HG02973 (cell line): ENCODE data around the gene OR10H4.
"Not testable (repeated sequence)": the region's sequence is repeated elsewhere in the genome, so short reads cannot be mapped to it uniquely, and the experiment has no call there.

Experiments used
- ATAC-seq: cut with Tn5 transposase; IDR thresholded peaks from one replicate; pipeline ENCODE4 v1.9.1; 2021; ENCODE audit warnings: moderate library complexity; ENCODE audit not compliant: unreplicated experiment

OR10H4 gene

GRCh38 chr19:15936950-15937349 is 11.9 kb upstream of the OR10H4 start:
- ATAC-seq, result no peak

GRCh38 chr19:15937771-15938170 is 11.0 kb upstream of the OR10H4 start:
- ATAC-seq, result no peak

GRCh38 chr19:15944401-15944800 is 4.4 kb upstream of the OR10H4 start:
- no peak for ATAC-seq

- ATAC-seq, result no peak
Observed at GRCh38 chr19:15945301-15945700, 3.5 kb upstream of the OR10H4 start.

- no peak for ATAC-seq
Observed at GRCh38 chr19:15954820-15955219, 6.0 kb downstream of the OR10H4 start.

GRCh38 chr19:15962319-15962718 is 13.5 kb downstream of the OR10H4 start:
- ATAC-seq, result no peak

- ATAC-seq, result no peak
Observed at GRCh38 chr19:15964231-15964630, 15.4 kb downstream of the OR10H4 start.

GRCh38 chr19:15971224-15971780 is 22.5 kb downstream of the OR10H4 start:
- ATAC-seq, result no peak

GRCh38 chr19:15972043-15972442 is 23.2 kb downstream of the OR10H4 start:
- ATAC-seq, result not testable (repeated sequence)

- ATAC-seq, result no peak
Observed at GRCh38 chr19:15974856-15975255, 26.0 kb downstream of the OR10H4 start.

- no peak for ATAC-seq
Observed at GRCh38 chr19:15976836-15977689, 28.3 kb downstream of the OR10H4 start.

GRCh38 chr19:15977690-15978089 is 28.9 kb downstream of the OR10H4 start:
- no peak for ATAC-seq

- no peak for ATAC-seq
Observed at GRCh38 chr19:15979293-15979692, 30.5 kb downstream of the OR10H4 start.

- ATAC-seq, result not testable (repeated sequence)
Observed at GRCh38 chr19:15985831-15986230, 37.0 kb downstream of the OR10H4 start.

GRCh38 chr19:15986701-15987100 is 37.9 kb downstream of the OR10H4 start:
- no peak for ATAC-seq

GRCh38 chr19:15989889-15990288 is 41.1 kb downstream of the OR10H4 start:
- no peak for ATAC-seq

- no peak for ATAC-seq
Observed at GRCh38 chr19:15991602-15992001, 42.8 kb downstream of the OR10H4 start.

GRCh38 chr19:15992014-15992413 is 43.2 kb downstream of the OR10H4 start:
- ATAC-seq, result no peak

- ATAC-seq, result no peak
Observed at GRCh38 chr19:15995536-15995935, 46.7 kb downstream of the OR10H4 start.

- ATAC-seq, result no peak
Observed at GRCh38 chr19:15998166-15998565, 49.4 kb downstream of the OR10H4 start.
